HepG2 (cell line): ENCODE data around the gene SAMD4A. TPM values are rescaled to one million over a fixed set of nuclear protein-coding genes. Genes with fewer than 3 reads are reported as not detected.

ENCODE experiments used
- ATAC-seq: fragments of 200-7000 bp; cut with Tn5 transposase; 3 replicates; pipeline ENCODE4 v1.9.1; 2020; ENCODE audit warnings: mild to moderate bottlenecking, moderate library complexity
- BruUV-seq: library from RNA; stranded (reverse); fragments of 400-500 nt; replicated peaks from 2 replicates; lab custom pipeline; 2021; lab: Mats Ljungman, UMichigan
- CTCF ChIA-PET: fragments of 300-600 bp; formaldehyde crosslinking; extraction: SDS; loops from one replicate; lab custom pipeline; 2021; ENCODE audit warnings: low total read pairs, inconsistent platforms, low intra/inter-chr PET ratio; lab: Yijun Ruan, JAX
- POLR2A ChIA-PET: fragments of 350-600 bp; sonication (Branson Sonifier 250); formaldehyde crosslinking; loops from one replicate; lab custom pipeline; 2020; ENCODE audit warnings: antibody characterized with exemption, inconsistent platforms; lab: Yijun Ruan, JAX
- DNase-seq: peaks from one replicate; pipeline ENCODE4 v3.0.0-alpha.2; 2015; ENCODE audit warnings: low spot score
- FAIRE-seq: peaks from 3 replicates; lab custom pipeline; 2011; peaks lifted over from hg19 to GRCh38; lab: Jason Lieb, UNC
- H2AFZ ChIP-seq: one replicate; pipeline ENCODE4 v1.6.1; 2011; ENCODE audit warnings: low read length, inconsistent platforms
- H3K27ac ChIP-seq: fragments of 300-600 bp; 3 replicates; pipeline ENCODE4 v1.8.0; 2011; ENCODE audit warnings: mixed run types, mild to moderate bottlenecking, mixed read lengths, low read length, inconsistent platforms; ENCODE audit not compliant: insufficient read depth; ENCODE audit errors: extremely low read length
- H3K27me3 ChIP-seq, 2 experiments: fragments of 200-600 bp in 1 of 2; 2 replicates in 1 of 2; 3 replicates in 1 of 2; pipeline versions ENCODE4 v1.6.0 to v1.8.0; 2011; ENCODE audit warnings: low read length in 2 of 2, mild to moderate bottlenecking in 2 of 2, moderate library complexity in 2 of 2, inconsistent platforms in 1 of 2; ENCODE audit not compliant: insufficient read depth in 2 of 2, control insufficient read depth in 1 of 2
- H3K36me3 ChIP-seq, 2 experiments: fragments of 200-600 bp in 1 of 2; replicated peaks in 1 of 2; 2 replicates in 1 of 2; 3 replicates in 1 of 2; pipeline versions ENCODE4 v1.5.1 to v1.8.0; 2011; ENCODE audit warnings: low read length in 2 of 2, inconsistent platforms in 1 of 2; ENCODE audit not compliant: insufficient read depth in 2 of 2, control insufficient read depth in 1 of 2
- H3K4me1 ChIP-seq: 2 replicates; pipeline ENCODE4 v1.5.1; 2012; ENCODE audit warnings: low read length, inconsistent platforms; ENCODE audit not compliant: insufficient read depth
- H3K4me2 ChIP-seq: 2 replicates; pipeline ENCODE4 v1.6.0; 2011; ENCODE audit warnings: low read depth, low read length, inconsistent platforms
- H3K4me3 ChIP-seq, 3 experiments: fragments of 200-600 bp in 1 of 3; sonication (generic), shearing (Covaris generic) in 1 of 3; replicated peaks in 1 of 3; 2 replicates each; pipeline ENCODE4 v1.5.1; 2011 to 2016; ENCODE audit warnings: low read length in 3 of 3, inconsistent platforms in 2 of 3, low read depth in 2 of 3, mild to moderate bottlenecking in 2 of 3, control low read depth in 1 of 3, mixed read lengths in 1 of 3; ENCODE audit not compliant: insufficient read depth in 1 of 3
- H3K79me2 ChIP-seq: one replicate; pipeline ENCODE4 v1.6.1; 2011; ENCODE audit warnings: low read length, inconsistent platforms; ENCODE audit not compliant: insufficient read depth
- H3K9ac ChIP-seq: 2 replicates; pipeline ENCODE4 v1.6.0; 2011; ENCODE audit warnings: mild to moderate bottlenecking, low read depth, low read length, inconsistent platforms; ENCODE audit not compliant: insufficient read depth
- H3K9me3 ChIP-seq: 2 replicates; pipeline ENCODE4 v1.5.1; 2012; ENCODE audit warnings: mild to moderate bottlenecking, low read length
- H4K20me1 ChIP-seq: 2 replicates; pipeline ENCODE4 v1.6.0; 2011; ENCODE audit warnings: inconsistent platforms, mild to moderate bottlenecking, low read length, moderate library complexity; ENCODE audit not compliant: insufficient read depth
- ATF2 ChIP-seq: sonication (generic); formaldehyde crosslinking; IDR thresholded peaks from 2 replicates; pipeline ENCODE4 v1.4.0; 2020; ENCODE audit warnings: missing genetic modification reagents
- FOXO4 ChIP-seq: sonication (generic); formaldehyde crosslinking; conservative IDR thresholded peaks from 2 replicates; pipeline ENCODE4 v1.8.1; 2023; ENCODE audit warnings: missing genetic modification reagents
- HNF4A ChIP-seq: sonication (generic); formaldehyde crosslinking; IDR thresholded peaks from 2 replicates; pipeline ENCODE4 v1.4.0; 2020; ENCODE audit warnings: missing genetic modification reagents
- MNT ChIP-seq: fragments of 450-650 bp; IDR thresholded peaks from 2 replicates; pipeline ENCODE4 v1.6.1; 2016
- NR2C2 ChIP-seq: sonication (generic); formaldehyde crosslinking; IDR thresholded peaks from 2 replicates; pipeline ENCODE4 v1.4.0; 2020; ENCODE audit warnings: missing genetic modification reagents, mild to moderate bottlenecking, moderate library complexity, borderline replicate concordance
- ZBTB1 ChIP-seq: sonication (generic); formaldehyde crosslinking; IDR thresholded peaks from 2 replicates; pipeline ENCODE4 v1.4.0; 2020; ENCODE audit warnings: missing genetic modification reagents, borderline replicate concordance
- WGBS: methylation state at CpG from one replicate; pipeline ENCODE4 v1.1.6; 2017; ENCODE audit warnings: low lambda C conversion rate; 5-methylcytosine and 5-hydroxymethylcytosine counted together
- in situ Hi-C: cut with HindIII; loops from 2 replicates; pipeline ENCODE4 v1.10.0; 2017; ENCODE audit warnings: low pct_unique_long_range_greater_than_20kb; ENCODE audit not compliant: extremely low pct_ligation_motif_present
- intact Hi-C: fragments of 100-400 bp; cut with micrococcal nuclease; formaldehyde crosslinking; loops from one replicate; pipeline ENCODE4 v1.10.0; 2022; ENCODE audit not compliant: unreplicated experiment
- polyA plus RNA-seq, 8 experiments: library from polyadenylated mRNA; depleted of rRNA in 3 of 8; stranded (reverse) in 7 of 8; unstranded in 1 of 8; fragments of >200 nt; fragmentation: Illumina TruSeq in 4 of 8; extraction: Trizol in 4 of 8; gene quantifications; 2 replicates each; pipeline versions ENCODE4 v1.2.1 to v1.2.3, GENCODE V29; 2011 to 2016; ENCODE audit warnings: low read depth in 4 of 8, missing spikeins in 1 of 8, mixed read lengths in 1 of 8; ENCODE audit not compliant: insufficient read depth in 1 of 8
- total RNA-seq, 5 experiments: library from RNA; depleted of rRNA; stranded (reverse); fragments of >200 nt; fragmentation: Illumina TruSeq; extraction: Trizol; gene quantifications; 2 replicates each; pipeline ENCODE4 v1.2.3, GENCODE V29; 2016; ENCODE audit warnings: low read depth in 1 of 5

Gene SAMD4A
- total and polyA plus RNA-seq, 2 of the 13 experiments (the other 11 are each of a cell fraction or from before 2014, with no cell fraction given) = 11.8 to 13.0 TPM

DNA sequence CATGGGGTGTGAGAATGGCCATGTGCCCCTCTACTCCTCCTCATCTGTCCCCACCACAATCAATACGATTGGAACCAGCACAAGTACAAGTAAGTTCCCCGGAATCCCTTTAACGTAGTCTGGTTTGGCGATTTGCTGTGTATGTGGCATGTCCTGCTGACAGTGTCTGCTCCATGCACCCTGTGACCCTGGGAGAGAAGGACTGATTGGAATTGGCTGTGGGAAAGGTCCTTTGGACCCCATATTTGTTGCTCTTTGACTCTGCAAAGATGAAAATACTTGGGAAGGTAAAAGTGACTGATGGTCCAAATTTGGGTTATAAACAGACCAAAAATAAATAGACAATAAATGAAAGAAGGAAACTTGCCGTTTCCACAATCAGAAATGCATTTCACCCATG lies 135.6 kb downstream of the SAMD4A start:
- H3K4me1 ChIP-seq = peaks cover 38% of the 10 kb centered on the region
- H3K27ac ChIP-seq = peak overlapping the region; percentile 2
- H3K4me3 ChIP-seq = no peak overlapping the region
- ChIA-PET CTCF (no interaction called here), POLR2A (no interaction called here)
- WGBS = 89% methylated on average over 5 of the region's 5 CpGs
- BruUV-seq = no TSS peak
- peaks cover 10 to 39% of the 10 kb centered on the region in 2 experiments for H3K36me3 ChIP-seq
- H3K4me2 ChIP-seq = no peak overlapping the region
- no peak overlapping the region for H2AFZ ChIP-seq
- TF ChIP-seq HNF4A (CRISPR knock-in tag) (peak; percentile 34), ATF2 (CRISPR knock-in tag) (no peak), MNT (peak; percentile 35), NR2C2 (peak; percentile 29; the same call in 1 of the 2 replicates)
- in situ Hi-C loops (no loop called here), intact Hi-C loops (no loop called here)
- H3K9ac ChIP-seq = no peak overlapping the region
- FAIRE-seq (no peak), ATAC-seq (peak; percentile 50), DNase-seq (no peak)
- peaks cover 15% of the 10 kb centered on the region for H3K79me2 ChIP-seq
- H4K20me1 ChIP-seq = peaks cover 9% of the 10 kb centered on the region
- no peaks in the 10 kb centered on the region for H3K27me3 ChIP-seq
- H3K9me3 ChIP-seq = no peaks in the 10 kb centered on the region

- FAIRE-seq = no peak
- CTCF ChIA-PET = no interaction called here
- no TSS peak for BruUV-seq
- no peak overlapping the region for H3K4me3 ChIP-seq
- in situ Hi-C loops = no loop called here
- peaks cover 9% of the 10 kb centered on the region for H4K20me1 ChIP-seq
- no peaks in the 10 kb centered on the region for H3K27me3 ChIP-seq
- no peak overlapping the region for H3K27ac ChIP-seq
- peaks cover 39% of the 10 kb centered on the region for H3K4me1 ChIP-seq
- no peak overlapping the region for H3K9ac ChIP-seq
- TF ChIP-seq ZBTB1 (CRISPR knock-in tag) (no peak), FOXO4 (0 out of 2 replicates have a peak, but pooled peaks have one; percentile 53)
- TF ChIP-seq, all 625 proteins: peak for 1
- Histone ChIP-seq H3K4me2 (no peak overlapping the region), H2AFZ (no peak overlapping the region), H3K79me2 (peaks cover 18% of the 10 kb centered on the region), H3K36me3 (peaks cover 13 to 40% of the 10 kb centered on the region in 2 experiments), H3K9me3 (no peaks in the 10 kb centered on the region)
- no peak for DNase-seq
- intact Hi-C loops = no loop called here
- POLR2A ChIA-PET = no interaction called here
- WGBS = 98% methylated on average over 5 of the region's 5 CpGs
- no peak for ATAC-seq
These were observed 136.2 kb downstream of the SAMD4A start for GRCh38 chr14:54703082-54703481.
